NCI-H2196 (cell line): Measurements from ENCODE around the gene SRGAP3.

ENCODE experiments used
- DNase-seq: peaks from one replicate; lab custom pipeline; 2025; ENCODE audit not compliant: unreplicated experiment; lab: John Stamatoyannopoulos, UW

SRGAP3 gene

GRCh38 chr3:9204253-9204992, 45.0 kb downstream of the SRGAP3 start:
- no peak for DNase-seq

GRCh38 chr3:9203317-9203716, 46.1 kb downstream of the SRGAP3 start:
- DNase-seq, result no peak

- DNase-seq, result no peak
Measured at GRCh38 chr3:9202546-9202945, 46.9 kb downstream of the SRGAP3 start.

GRCh38 chr3:9201955-9202354, 47.5 kb downstream of the SRGAP3 start:
- DNase-seq, result no peak

- no peak for DNase-seq
Measured at GRCh38 chr3:9201266-9201665, 48.2 kb downstream of the SRGAP3 start.

GRCh38 chr3:9199775-9200174, 49.7 kb downstream of the SRGAP3 start:
- DNase-seq, result no peak

GRCh38 chr3:9198899-9199335, 50.5 kb downstream of the SRGAP3 start:
- no peak for DNase-seq

GRCh38 chr3:9198261-9198660, 51.2 kb downstream of the SRGAP3 start:
- no peak for DNase-seq

- DNase-seq, result no peak
Measured at GRCh38 chr3:9196020-9196419, 53.4 kb downstream of the SRGAP3 start.

- no peak for DNase-seq
Measured at GRCh38 chr3:9195390-9195789, 54.1 kb downstream of the SRGAP3 start.

- peak; percentile 62 for DNase-seq
Measured at GRCh38 chr3:9194509-9195184, 54.8 kb downstream of the SRGAP3 start.

- DNase-seq, result no peak
Measured at GRCh38 chr3:9193633-9194195, 55.7 kb downstream of the SRGAP3 start.

GRCh38 chr3:9193211-9193610, 56.2 kb downstream of the SRGAP3 start:
- DNase-seq, result no peak

GRCh38 chr3:9192248-9193025, 57.0 kb downstream of the SRGAP3 start:
- DNase-seq, result no peak

GRCh38 chr3:9190276-9190675, 59.2 kb downstream of the SRGAP3 start:
- no peak for DNase-seq

- DNase-seq, result no peak
Measured at GRCh38 chr3:9188583-9188982, 60.9 kb downstream of the SRGAP3 start.

- no peak for DNase-seq
Measured at GRCh38 chr3:9185701-9186100, 63.7 kb downstream of the SRGAP3 start.

- no peak for DNase-seq
Measured at GRCh38 chr3:9185046-9185445, 64.4 kb downstream of the SRGAP3 start.

GRCh38 chr3:9184461-9184835, 65.0 kb downstream of the SRGAP3 start:
- DNase-seq, result no peak

- no peak for DNase-seq
Measured at GRCh38 chr3:9183811-9184460, 65.5 kb downstream of the SRGAP3 start.

GRCh38 chr3:9183011-9183410, 66.4 kb downstream of the SRGAP3 start:
- no peak for DNase-seq
